ENCODE results near the gene CSNK1D. TPM values are rescaled to one million over a fixed set of nuclear protein-coding genes. Genes with fewer than 3 reads are reported as not detected.

CSNK1D gene
- total RNA-seq, 1 experiment from 2014 or later = 137 TPM

- H3K9me3 Mint-ChIP-seq = peaks cover 0 to 3% of the 10 kb centered on the region in 2 experiments; a peak in 1 of 5 replicates
- TF ChIP-seq, protein P1, sequence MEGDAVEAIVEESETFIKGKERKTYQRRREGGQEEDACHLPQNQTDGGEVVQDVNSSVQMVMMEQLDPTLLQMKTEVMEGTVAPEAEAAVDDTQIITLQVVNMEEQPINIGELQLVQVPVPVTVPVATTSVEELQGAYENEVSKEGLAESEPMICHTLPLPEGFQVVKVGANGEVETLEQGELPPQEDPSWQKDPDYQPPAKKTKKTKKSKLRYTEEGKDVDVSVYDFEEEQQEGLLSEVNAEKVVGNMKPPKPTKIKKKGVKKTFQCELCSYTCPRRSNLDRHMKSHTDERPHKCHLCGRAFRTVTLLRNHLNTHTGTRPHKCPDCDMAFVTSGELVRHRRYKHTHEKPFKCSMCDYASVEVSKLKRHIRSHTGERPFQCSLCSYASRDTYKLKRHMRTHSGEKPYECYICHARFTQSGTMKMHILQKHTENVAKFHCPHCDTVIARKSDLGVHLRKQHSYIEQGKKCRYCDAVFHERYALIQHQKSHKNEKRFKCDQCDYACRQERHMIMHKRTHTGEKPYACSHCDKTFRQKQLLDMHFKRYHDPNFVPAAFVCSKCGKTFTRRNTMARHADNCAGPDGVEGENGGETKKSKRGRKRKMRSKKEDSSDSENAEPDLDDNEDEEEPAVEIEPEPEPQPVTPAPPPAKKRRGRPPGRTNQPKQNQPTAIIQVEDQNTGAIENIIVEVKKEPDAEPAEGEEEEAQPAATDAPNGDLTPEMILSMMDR (conservative IDR thresholded peaks at IDR 0.05) = no peak
Measured at GRCh38 chr17:82219083-82219482, 54.4 kb downstream of the CSNK1D start.

More at GRCh38 chr17:82219083-82219482, 54.4 kb downstream of the CSNK1D start:
- H3K27me3 Mint-ChIP-seq (ENCODE audit: low read depth) = peaks cover 43% of the 10 kb centered on the region
- no peak overlapping the region for H3K4me3 Mint-ChIP-seq
- Histone ChIP-seq H2BK20ac (ENCODE audit: low read depth, low read length, poor library complexity, severe bottlenecking) (no peak overlapping the region), H2AK5ac (ENCODE audit: insufficient read length, low read length) (no peak overlapping the region), H3K4ac (ENCODE audit: low read depth, low read length) (no peak overlapping the region), H3K9me3 (ENCODE audit: control insufficient read depth, low read depth, low read length) (no peaks in the 10 kb centered on the region), H2AFZ (ENCODE audit: low read length) (no peak overlapping the region), H3K4me2 (ENCODE audit: insufficient read depth, insufficient read length, low read length) (no peak overlapping the region), H3K9ac (ENCODE audit: extremely low read depth, insufficient read length, low read length) (no peak overlapping the region), H3K27me3 (ENCODE audit: insufficient read depth, low read length) (no peaks in the 10 kb centered on the region; the same call in 1 of the 2 replicates), H3K56ac (ENCODE audit: insufficient read length, low read depth, low read length) (no peak overlapping the region), H3K4me1 (ENCODE audit: insufficient read depth, low read length) (no peaks in the 10 kb centered on the region), H2BK15ac (ENCODE audit: low read depth, low read length) (no peak overlapping the region), H3T11ph (ENCODE audit: low read length) (no peak overlapping the region), H3K23me2 (ENCODE audit: insufficient read length, low read depth, low read length, poor library complexity, severe bottlenecking) (no peaks in the 10 kb centered on the region), H4K91ac (ENCODE audit: insufficient read length, low read depth, low read length) (no peak overlapping the region), H3K18ac (ENCODE audit: insufficient read length, low read depth, low read length) (no peak overlapping the region), H2BK12ac (ENCODE audit: insufficient read length, low read depth, low read length) (no peak overlapping the region), H3K14ac (ENCODE audit: insufficient read depth, low read length) (no peak overlapping the region), H3K79me1 (ENCODE audit: insufficient read depth, low read depth, low read length, poor library complexity, severe bottlenecking) (no peaks in the 10 kb centered on the region), H3K79me2 (ENCODE audit: insufficient read depth, low read length) (no peaks in the 10 kb centered on the region), H4K8ac (replicated peaks; ENCODE audit: insufficient read length, low read depth, low read length) (no peak overlapping the region), H3K27ac (ENCODE audit: insufficient read length, low read depth, low read length) (no peak overlapping the region), H2BK5ac (ENCODE audit: insufficient read length, low read length) (no peak overlapping the region), H4K5ac (ENCODE audit: insufficient read length, low read depth, low read length) (no peak overlapping the region), H2BK120ac (ENCODE audit: low read depth, low read length, poor library complexity, severe bottlenecking) (no peak overlapping the region), H4K20me1 (ENCODE audit: control insufficient read depth, insufficient read depth, insufficient read length) (no peaks in the 10 kb centered on the region), H3K23ac (ENCODE audit: insufficient read length, low read depth, low read length) (no peak overlapping the region)
- peak; percentile 31 for DNase-seq
- no peaks in the 10 kb centered on the region for H3K4me1 Mint-ChIP-seq
- no peak overlapping the region for H3K27ac Mint-ChIP-seq
- no peaks in the 10 kb centered on the region; a peak in 1 of 7 replicates for H3K36me3 Mint-ChIP-seq (ENCODE audit: insufficient read depth in 1 of 3, low read depth in 3 of 3)
- WGBS (ENCODE audit: extremely low coverage, insufficient read length, low lambda C conversion rate) = no CpG with 5 or more reads among the region's 7 CpGs

All from H9 (cell line).